Esophagus muscularis mucosa (tissue), 4 donors: ENCODE data around the gene TRPC4AP. TPM values are rescaled to one million over a fixed set of nuclear protein-coding genes. Genes with fewer than 3 reads are reported as not detected.

Experiments used
- DNase-seq: peaks from one replicate; pipeline ENCODE4 v3.0.0-alpha.2; 2017; ENCODE audit errors: extremely low spot score
- H3K27ac ChIP-seq, 4 donors: fragments of 200-600 bp; sonication (generic); replicated peaks in 1 of 4; 1 replicate in 3 of 4; 2 replicates in 1 of 4; pipeline ENCODE4 v1.5.1; 2016 to 2019; ENCODE audit warnings: mild to moderate bottlenecking in 1 of 4
- H3K27me3 ChIP-seq, 4 donors: fragments of 200-600 bp; sonication (generic); one replicate each; pipeline versions ENCODE4 v1.5.1 to v1.6.0; 2016 to 2019
- H3K36me3 ChIP-seq, 4 donors: fragments of 200-600 bp; sonication (generic); one replicate each; pipeline ENCODE4 v1.5.1; 2016 to 2019
- H3K4me1 ChIP-seq, 4 donors: fragments of 200-600 bp; sonication (generic); one replicate each; pipeline ENCODE4 v1.5.1; 2016 to 2019
- H3K4me3 ChIP-seq, 4 donors: fragments of 200-600 bp; sonication (generic); 1 replicate in 2 of 4; 2 replicates in 2 of 4; pipeline ENCODE4 v1.5.1; 2016 to 2019; ENCODE audit warnings: mild to moderate bottlenecking in 4 of 4, moderate library complexity in 1 of 4
- H3K9me3 ChIP-seq, 4 donors: fragments of 200-600 bp; sonication (generic); 1 replicate in 3 of 4; 2 replicates in 1 of 4; pipeline ENCODE4 v1.5.1; 2016 to 2019
- EP300 ChIP-seq: sonication (generic); formaldehyde crosslinking; IDR thresholded peaks from one replicate; pipeline ENCODE4 v1.6.1; 2017; ENCODE audit warnings: antibody characterized with exemption
- POLR2A ChIP-seq: fragments of 450-650 bp; IDR thresholded peaks from one replicate; pipeline ENCODE4 v1.6.1; 2017; ENCODE audit warnings: antibody characterized with exemption, moderate library complexity, mild to moderate bottlenecking, low read depth
- POLR2AphosphoS5 ChIP-seq, 2 donors: sonication (generic); formaldehyde crosslinking; IDR thresholded peaks; one replicate each; pipeline ENCODE4 v1.6.1; 2017; ENCODE audit warnings: antibody characterized with exemption in 2 of 2
- WGBS: methylation state at CpG from one replicate; pipeline ENCODE4 v1.1.5; 2018; 5-methylcytosine and 5-hydroxymethylcytosine counted together
- intact Hi-C: fragments of 100-400 bp; cut with DNase I; formaldehyde crosslinking; loops from one replicate; pipeline ENCODE4 v1.15.1; 2023
- total RNA-seq, 4 donors: library from RNA; depleted of rRNA; stranded (reverse); fragments of >200 nt; gene quantifications; one replicate each; pipeline versions ENCODE4 v1.1.0 to v1.2.1, GENCODE V29; 2016
- TF ChIP-seq, protein P1 (sequence below), 3 experiments: fragments of 200-600 bp in 2 of 3; fragments of 450-650 bp in 1 of 3; sonication (generic) in 2 of 3; IDR thresholded peaks; one replicate each; pipeline ENCODE4 v1.5.1; 2017 to 2019; ENCODE audit warnings: antibody characterized with exemption in 3 of 3, mild to moderate bottlenecking in 2 of 3, moderate library complexity in 1 of 3

TRPC4AP gene
- total RNA-seq, 4 donors from 2014 or later, result 44.1 to 58.2 (median 52.1) TPM

DNA sequence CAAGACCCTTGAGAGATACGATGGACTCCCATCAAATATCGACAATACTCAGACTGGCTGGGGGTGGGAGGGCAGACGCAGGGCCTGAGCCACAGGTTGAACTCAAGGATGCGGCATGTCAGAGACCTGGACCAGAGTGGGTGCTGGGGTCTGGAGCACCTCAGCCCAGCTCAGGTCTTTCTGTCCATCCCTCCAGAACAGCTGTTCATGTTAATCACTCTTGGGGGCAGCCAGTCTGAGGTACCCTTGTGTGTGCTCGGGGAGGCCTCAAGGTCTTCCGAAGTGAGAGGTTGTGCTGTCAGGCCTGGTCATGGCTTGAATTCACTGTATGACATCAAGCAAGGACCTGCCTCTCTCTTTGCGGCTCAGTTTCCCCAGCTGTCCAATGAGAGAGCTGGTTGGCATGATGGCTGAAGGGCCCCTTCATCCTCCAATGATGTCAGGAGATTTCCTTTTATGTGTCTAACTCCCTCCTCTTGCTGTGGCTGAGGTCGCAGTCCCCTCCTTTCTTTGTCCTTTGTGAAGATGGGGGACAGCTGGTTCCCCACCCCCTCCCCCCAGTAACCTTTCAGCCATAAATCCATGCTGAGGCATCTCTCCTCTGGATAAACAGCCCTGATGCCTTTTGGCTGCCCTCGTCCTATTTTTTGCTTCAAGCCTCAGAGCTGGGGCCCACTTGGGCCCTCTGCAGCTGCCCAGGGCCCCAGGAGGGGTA, 121.6 kb downstream of the TRPC4AP start:
- TF ChIP-seq EP300, result no peak
- TF ChIP-seq POLR2A, result no peak
- TF ChIP-seq, protein P1, sequence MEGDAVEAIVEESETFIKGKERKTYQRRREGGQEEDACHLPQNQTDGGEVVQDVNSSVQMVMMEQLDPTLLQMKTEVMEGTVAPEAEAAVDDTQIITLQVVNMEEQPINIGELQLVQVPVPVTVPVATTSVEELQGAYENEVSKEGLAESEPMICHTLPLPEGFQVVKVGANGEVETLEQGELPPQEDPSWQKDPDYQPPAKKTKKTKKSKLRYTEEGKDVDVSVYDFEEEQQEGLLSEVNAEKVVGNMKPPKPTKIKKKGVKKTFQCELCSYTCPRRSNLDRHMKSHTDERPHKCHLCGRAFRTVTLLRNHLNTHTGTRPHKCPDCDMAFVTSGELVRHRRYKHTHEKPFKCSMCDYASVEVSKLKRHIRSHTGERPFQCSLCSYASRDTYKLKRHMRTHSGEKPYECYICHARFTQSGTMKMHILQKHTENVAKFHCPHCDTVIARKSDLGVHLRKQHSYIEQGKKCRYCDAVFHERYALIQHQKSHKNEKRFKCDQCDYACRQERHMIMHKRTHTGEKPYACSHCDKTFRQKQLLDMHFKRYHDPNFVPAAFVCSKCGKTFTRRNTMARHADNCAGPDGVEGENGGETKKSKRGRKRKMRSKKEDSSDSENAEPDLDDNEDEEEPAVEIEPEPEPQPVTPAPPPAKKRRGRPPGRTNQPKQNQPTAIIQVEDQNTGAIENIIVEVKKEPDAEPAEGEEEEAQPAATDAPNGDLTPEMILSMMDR (IDR thresholded peaks at IDR 0.05), result no peak
- no peak for TF ChIP-seq POLR2AphosphoS5 (IDR thresholded peaks at IDR 0.05)
- Histone ChIP-seq H3K27me3 (no peaks in the 10 kb centered on the region), H3K9me3 (no peaks in the 10 kb centered on the region), H3K36me3 (no peaks in the 10 kb centered on the region), H3K4me1 (peaks cover 0 to 5% (median 0%) of the 10 kb centered on the region in 4 donors), H3K4me3 (no peak overlapping the region), H3K27ac (no peak overlapping the region)
- intact Hi-C loops, result no loop called here
- 90% methylated on average over 9 of the region's 9 CpGs for WGBS
- DNase-seq, result no peak

DNA sequence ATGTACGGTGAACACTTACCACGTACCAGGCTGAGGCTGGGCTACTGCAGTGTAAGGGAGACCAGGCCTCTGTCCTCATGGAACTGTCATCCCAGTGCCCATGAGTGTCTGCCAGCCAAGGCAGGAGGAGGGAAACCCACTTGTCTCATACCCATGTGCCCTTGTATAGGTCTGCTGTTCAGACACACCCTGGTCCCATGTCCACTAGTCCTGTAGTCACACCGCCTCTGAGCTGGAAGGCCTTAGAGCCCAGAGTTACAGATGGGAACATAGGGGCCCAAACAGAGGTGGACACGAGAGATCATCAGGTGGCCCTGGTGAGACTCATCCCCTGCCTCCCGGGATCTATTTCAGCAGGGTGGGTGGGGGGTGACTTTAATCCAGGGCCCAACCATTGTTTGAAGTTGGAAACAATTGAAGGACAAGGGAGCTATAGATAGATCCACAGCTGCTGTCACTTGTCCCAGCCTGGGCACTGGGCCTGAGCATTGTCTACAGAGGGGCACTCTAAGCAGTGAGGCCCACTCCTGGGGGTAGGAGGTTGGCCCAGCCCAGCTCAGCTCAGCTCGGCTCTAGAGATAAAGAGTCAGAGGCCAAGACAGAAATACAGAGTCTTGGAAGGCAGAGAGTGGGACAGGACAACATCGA, 122.3 kb downstream of the TRPC4AP start:
- WGBS, result 95% methylated on average over 6 of the region's 7 CpGs
- Histone ChIP-seq H3K27me3 (no peaks in the 10 kb centered on the region), H3K27ac (no peak overlapping the region), H3K36me3 (no peaks in the 10 kb centered on the region), H3K9me3 (no peaks in the 10 kb centered on the region), H3K4me1 (peaks cover 0 to 5% (median 0%) of the 10 kb centered on the region in 4 donors), H3K4me3 (no peak overlapping the region)
- no peak for TF ChIP-seq EP300
- no peak for TF ChIP-seq POLR2A
- TF ChIP-seq, protein P1 (IDR thresholded peaks at IDR 0.05), result no peak
- TF ChIP-seq POLR2AphosphoS5 (IDR thresholded peaks at IDR 0.05), result no peak
- intact Hi-C loops, result no loop called here
- no peak for DNase-seq

DNA sequence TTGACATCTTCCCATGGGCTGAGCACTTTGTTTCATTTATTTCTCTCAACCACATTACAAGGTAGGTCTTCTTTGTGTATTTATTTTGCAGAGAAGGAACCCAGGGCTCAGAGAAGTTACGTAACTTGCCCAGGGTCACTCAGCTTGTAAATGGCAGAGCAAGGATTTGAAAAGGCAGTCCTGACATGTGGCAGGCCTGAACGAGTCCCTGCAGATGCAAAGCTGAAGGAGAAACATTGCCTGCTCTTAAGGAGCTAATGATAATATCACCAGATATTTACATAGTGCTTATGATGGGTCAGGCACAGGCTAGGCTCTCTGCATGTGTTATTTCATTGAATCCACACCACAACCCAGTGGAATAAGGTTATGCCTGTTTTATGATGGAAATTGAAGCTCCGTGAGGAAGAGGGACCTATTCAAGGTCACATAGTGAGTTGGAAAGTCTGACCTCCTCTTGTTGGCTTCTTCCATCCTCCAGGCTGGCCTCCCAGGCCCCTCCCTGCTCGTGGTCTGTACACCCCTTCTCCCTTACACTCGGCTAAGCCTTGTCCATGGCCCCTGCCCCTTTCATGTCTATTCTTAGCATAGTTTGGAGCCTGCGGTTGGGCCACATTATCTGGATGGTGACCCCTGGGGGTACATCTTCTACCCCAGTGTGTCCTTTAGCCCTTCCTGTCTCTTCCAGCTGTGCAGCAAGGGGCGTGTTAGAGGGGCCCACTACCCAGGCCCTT, 124.4 kb downstream of the TRPC4AP start:
- Histone ChIP-seq H3K4me1 (peaks cover 0 to 5% (median 0%) of the 10 kb centered on the region in 4 donors), H3K27me3 (no peaks in the 10 kb centered on the region), H3K4me3 (no peak overlapping the region), H3K27ac (no peak overlapping the region), H3K9me3 (no peaks in the 10 kb centered on the region), H3K36me3 (no peaks in the 10 kb centered on the region)
- no peak for TF ChIP-seq EP300
- intact Hi-C loops, result no loop called here
- DNase-seq, result no peak
- WGBS, result 92% methylated on average over 6 of the region's 7 CpGs

DNA sequence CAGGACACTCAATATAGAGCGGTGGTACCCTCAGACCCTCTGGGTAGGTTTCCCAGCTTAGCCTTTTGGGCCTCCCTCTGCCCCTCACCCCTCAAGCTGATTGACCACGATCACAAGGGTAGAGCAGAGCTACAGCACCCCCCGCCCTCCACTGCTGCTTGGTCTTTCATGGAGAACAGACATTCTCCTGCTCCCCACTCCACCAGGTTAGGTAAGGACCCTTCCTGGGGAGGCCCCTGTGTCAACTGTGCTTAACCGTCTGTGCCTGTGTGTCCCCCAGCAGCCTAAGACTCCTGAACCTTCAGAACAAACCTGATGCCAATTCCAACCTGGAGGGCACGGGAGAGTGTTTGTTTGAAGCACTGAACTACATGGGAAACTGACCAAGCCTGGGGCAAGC, 125.2 kb downstream of the TRPC4AP start:
- Histone ChIP-seq H3K36me3 (no peaks in the 10 kb centered on the region), H3K4me3 (no peak overlapping the region), H3K4me1 (peaks cover 0 to 5% (median 0%) of the 10 kb centered on the region in 4 donors), H3K27ac (no peak overlapping the region), H3K27me3 (no peaks in the 10 kb centered on the region), H3K9me3 (no peaks in the 10 kb centered on the region)
- TF ChIP-seq POLR2A (no peak), EP300 (no peak), POLR2AphosphoS5 (IDR thresholded peaks at IDR 0.05) (no peak)
- TF ChIP-seq, protein P1 (IDR thresholded peaks at IDR 0.05), result no peak
- WGBS, result 95% methylated on average over 5 of the region's 5 CpGs
- intact Hi-C loops, result no loop called here
- no peak for DNase-seq

DNA sequence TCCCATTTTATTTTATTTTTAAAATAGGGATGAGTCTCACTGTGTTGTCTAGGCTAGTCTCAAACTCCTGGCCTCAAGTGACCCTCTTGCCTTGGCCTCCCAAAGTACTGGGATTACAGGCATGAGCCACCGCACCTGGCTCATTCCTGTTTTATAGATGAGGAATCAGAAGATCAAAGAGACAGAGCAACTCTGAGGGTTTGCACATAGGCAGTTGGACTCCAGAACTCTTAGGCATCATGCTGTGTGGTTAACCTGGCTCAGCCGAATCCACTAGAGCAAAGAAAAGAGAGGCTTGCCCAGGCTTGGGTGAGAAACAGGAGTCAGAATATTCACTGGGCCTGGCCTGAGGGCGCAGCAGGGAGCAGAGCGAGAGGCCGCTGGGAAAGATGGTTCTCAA, 127.6 kb downstream of the TRPC4AP start:
- intact Hi-C loops, result no loop called here
- Histone ChIP-seq H3K36me3 (no peaks in the 10 kb centered on the region), H3K27ac (no peak overlapping the region), H3K4me3 (no peak overlapping the region), H3K27me3 (no peaks in the 10 kb centered on the region), H3K9me3 (no peaks in the 10 kb centered on the region), H3K4me1 (peaks cover 0 to 5% (median 0%) of the 10 kb centered on the region in 4 donors)
- WGBS, result 91% methylated on average over 5 of the region's 5 CpGs
- DNase-seq, result no peak
- TF ChIP-seq POLR2A, result no peak
- TF ChIP-seq EP300, result no peak
- no peak for TF ChIP-seq POLR2AphosphoS5 (IDR thresholded peaks at IDR 0.05)
- TF ChIP-seq, protein P1 (IDR thresholded peaks at IDR 0.05), result no peak
